GM20431 (cell line): ENCODE measurements around the gene TASOR2.

Experiments used
- in situ Hi-C: fragments of 300-500 bp; cut with MseI, MboI; formaldehyde crosslinking; loops from one replicate; pipeline ENCODE4 v1.15.0; 2020; ENCODE audit warnings: low sequenced_read_pairs; ENCODE audit not compliant: unreplicated experiment

Gene TASOR2

DNA sequence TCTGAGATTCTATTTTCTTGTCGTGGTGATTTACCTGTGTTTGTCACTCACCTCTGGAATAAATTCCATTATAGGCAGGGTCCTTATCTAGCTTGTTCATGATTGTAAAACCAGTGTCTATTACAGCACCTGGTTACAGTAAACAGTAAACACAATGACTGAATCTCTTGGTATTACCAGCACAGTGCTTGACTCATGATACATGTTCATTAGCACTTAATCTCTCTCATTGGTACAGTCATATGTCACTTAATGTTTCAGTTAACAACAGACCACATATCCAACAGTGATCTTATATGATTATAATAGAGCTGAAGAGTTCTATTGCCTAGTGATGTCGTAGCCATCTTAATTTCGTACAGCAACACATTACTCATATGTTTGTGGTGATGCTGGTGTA, 1.6 kb upstream of the TASOR2 start:
- in situ Hi-C loops = no loop called here

DNA sequence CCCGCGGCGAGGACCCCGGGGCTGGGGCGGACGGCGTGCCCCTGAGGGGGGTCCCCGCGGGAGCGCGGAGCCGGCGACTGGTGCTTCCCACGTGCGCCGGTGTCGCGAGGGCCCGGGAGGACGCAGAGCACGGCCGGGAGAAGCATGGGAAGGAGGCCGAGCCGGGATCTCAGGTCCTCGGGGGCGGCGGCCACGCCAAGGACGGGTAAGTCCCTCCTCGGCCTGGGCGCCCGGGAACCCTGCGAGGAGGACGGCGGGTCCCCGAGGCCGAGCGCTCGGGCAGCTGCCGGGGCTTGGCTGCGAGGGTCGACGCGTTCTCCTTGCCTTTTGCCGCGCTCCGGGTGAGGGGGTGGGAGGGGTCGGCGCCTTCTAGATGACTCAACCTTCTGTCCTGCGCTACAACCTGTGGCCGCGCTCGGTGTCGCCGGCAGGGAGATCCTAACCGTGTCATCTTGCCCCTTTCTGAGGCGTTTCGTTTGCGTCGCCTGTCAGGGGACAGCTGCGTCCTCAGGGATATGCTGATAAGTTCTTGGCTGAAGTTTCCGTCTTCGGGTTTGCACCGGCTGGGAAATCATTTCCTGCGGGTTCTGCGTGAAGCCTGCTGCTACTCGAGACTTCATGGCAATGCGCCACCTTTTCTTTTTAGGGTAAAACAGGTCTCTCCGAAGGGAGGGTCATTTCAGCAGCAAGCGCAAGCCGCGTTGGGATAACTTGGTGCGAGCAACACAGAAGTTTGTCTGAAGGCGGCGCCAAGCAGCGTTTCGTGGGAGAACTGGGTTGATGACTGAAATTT, 529 bp downstream of the TASOR2 start:
- in situ Hi-C loops = no loop called here

DNA sequence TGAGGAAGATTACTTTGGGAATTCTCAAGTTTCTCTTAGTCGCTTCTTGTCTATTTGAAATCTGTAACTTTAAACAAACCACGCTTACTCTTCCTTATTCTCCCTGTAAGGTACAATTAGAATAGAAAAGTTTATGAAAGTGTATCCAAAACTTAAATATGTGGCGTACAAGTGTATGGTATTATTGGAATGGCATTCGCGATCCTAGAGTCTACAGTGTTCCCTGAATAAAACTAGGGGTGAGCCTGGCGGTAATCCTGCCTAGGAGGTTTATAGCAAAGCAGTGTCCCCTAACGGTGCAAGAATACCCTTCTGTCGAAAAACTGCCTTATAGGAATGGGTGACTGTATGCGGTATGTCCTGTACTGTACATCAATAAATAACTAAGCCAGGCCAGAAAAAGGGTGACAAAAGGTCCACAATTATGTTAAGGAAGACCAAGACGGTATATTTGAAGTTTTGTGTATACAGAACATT, 1.2 kb downstream of the TASOR2 start:
- in situ Hi-C loops = no loop called here

DNA sequence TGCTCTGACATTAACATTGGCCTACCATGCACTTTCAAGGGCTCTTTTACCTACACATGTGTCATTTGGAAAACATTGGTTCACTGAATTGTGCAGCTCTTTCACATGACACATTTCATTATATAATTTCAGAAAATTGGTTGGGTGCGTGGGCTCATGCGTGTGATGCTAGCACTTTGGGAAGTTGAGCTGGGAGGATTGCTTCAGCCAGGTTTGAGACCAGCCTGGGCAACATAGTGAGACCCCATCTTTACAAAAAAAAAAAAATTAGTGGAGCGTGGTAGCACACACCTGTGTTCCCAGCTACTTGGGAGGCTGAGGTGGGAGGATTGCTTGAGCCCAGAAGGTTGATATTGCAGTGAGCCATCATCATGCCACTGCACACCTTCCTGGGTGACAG, 3.9 kb downstream of the TASOR2 start:
- in situ Hi-C loops = no loop called here

DNA sequence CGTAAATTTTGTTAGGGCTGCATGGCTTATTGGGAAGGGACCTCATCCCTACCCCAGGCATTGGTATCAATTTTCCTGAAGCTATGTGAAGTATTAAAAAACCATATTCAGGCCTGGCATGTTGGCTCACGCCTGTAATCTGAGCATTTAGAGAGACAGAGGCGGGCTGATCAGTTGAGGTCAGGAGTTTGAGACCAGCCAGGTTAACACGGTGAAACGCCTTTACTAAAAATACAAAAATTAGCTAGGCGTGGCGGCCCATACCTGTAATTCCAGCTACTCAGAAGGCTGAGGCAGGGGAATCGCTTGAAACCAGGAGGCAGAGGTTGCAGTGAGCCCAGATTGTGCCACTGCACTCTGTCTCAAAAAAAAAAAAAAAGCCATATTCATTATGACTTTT, 7.1 kb downstream of the TASOR2 start:
- in situ Hi-C loops = no loop called here

DNA sequence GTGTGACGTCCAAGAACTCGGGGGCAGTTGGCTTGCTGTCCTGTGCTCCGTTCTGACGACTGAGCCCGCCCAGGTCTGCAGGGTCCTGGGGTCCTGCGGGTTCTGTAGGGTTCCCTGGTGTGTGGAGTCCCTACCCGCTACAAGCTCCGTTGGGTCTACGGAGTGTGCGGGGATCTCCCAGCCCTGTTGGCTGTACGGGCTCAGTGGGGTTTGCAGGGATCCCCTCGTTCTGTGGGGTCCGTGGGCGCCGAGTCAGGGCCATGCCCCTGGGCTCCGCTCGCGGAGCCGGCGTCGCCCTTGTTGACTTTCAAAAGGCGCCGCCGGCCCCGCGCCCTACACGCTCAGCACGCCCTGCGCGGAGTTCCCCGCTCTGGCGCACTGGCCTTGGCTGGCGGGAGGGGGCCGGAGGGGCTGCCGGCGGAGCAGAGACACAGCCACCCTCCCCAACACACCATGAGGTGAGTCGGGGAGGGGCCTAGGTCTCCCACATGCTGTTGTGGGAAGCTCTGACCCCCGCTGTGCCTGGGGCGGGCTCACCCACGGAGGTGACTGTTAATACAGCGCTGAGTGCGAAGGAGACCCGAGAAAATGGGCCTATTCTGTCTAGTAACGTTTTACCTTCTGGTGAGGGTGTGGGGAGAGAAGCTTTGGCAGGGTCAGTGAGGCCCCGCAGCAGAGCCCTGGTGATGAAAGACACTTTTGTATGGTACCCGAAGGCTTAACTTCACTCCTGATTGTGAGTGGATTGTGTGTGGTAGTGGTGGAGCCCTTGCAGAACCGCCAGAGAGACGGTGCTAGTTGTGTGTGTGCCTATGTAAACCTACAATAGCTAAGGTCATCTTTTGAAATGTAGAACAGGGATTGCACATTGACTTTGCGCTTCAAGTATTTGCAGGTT, 8.1 kb downstream of the TASOR2 start:
- in situ Hi-C loops = no loop called here

DNA sequence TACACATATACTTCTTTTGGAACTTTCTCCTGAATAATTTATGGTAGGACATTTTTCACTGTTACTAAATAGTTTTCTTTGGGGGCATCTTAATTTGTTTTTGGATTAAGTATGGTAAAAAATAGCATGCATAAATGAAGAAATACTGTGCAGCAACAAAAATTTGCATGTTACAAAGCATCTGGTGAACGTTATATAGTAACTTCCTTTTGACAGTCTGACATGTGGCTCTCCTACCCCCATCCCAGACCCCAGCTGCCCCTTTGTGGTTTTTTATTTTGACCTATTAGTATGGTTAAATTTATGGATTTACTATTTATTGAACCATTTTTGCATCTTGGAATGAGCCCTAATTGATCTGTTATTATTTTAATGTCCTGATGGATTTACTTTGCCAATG, 9.9 kb downstream of the TASOR2 start:
- in situ Hi-C loops = no loop called here

DNA sequence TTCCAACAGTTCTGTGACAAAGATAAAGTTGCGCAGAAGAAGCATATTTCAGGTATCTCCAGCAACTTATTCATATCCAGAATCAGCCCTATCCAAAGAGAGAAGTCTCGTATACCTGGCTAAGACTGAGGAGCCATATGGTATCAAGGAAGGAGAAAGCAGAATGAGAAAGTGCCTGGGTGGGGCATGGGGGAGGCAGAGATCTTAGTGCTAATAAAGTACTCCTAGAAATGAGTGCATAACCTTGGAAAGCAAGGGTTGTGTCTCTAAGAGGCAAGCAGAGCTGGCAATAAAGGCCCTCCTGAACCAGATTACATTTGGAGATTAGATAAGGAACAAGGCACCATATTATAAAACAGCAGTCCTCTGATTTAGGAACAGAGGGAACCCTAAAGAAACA, 12.7 kb downstream of the TASOR2 start:
- in situ Hi-C loops = no loop called here

DNA sequence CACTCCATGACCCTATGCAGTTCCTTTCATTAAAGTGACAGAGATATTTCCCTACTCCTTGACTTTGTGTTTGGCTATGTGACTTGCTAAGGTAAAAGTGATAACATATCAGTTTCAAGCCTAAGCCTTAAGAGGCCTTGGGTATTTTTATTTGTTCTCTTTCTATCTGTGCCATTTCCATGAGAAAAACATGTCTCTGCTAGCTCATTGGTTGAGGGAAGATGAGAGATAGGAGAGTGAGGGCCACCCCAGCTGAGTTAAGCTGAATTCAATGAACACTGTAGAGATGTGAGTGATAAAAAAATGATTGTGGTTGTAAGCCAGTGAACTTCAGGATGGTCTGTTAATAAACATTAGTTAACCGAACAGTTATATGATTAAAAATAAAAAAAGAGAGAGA, 13.4 kb downstream of the TASOR2 start:
- in situ Hi-C loops = no loop called here

DNA sequence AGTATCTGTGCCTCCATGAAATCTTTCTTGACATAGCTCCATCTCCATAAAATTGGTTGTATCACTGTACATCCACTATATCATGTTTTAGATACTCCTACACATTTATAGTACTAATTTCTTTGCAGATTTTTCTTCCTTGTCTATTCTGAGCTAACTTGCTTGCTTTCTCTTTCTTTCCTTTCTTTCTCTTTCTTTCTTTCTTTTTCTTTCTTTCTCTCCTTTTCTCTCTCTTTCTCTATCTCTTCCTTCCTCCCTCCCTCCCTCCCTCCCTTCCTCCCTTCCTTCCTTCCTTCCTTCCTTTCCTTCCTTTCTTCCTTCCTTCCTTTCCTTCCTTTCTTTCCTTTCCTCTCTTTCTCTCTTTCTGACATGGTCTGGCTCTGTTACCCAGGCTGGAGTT, 23.7 kb downstream of the TASOR2 start:
- in situ Hi-C loops = no loop called here

DNA sequence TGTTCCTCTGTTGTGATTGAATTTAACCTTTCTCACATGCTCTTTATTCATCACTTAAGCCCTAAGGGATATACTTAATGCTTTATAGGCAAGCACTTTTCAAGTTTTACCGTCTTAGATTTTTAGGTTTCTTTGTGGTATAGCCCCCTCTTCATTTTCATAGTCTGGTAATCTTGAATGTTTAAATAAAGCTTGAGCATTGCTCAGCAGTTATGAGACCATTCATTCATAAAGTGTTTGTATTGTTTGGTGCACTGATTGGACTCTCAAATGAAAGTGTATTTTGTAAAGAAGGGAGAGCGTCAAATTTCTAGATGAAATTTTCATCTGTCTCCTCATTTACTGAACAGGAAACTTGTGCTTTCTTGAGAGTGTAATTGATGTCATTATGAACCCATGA, 25.2 kb downstream of the TASOR2 start:
- in situ Hi-C loops = no loop called here

DNA sequence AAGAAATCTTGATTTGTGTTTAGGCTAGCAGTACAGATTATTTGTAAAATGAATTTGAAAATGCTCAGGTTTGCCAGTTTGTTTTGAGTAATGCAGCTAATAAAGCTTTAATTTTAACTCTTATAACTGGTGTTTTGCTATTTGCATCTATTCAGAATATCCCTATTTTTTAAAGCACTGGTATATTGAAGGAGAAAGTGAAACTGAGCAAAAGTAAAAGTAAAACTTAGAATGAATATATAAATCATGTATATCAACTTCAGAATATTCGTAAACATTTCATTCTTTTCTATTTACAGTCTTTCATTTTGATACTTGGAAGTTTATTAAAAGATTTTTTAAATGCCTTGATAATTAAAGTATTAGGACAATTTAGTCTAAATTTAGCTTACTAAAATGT, 26.2 kb downstream of the TASOR2 start:
- in situ Hi-C loops = no loop called here

DNA sequence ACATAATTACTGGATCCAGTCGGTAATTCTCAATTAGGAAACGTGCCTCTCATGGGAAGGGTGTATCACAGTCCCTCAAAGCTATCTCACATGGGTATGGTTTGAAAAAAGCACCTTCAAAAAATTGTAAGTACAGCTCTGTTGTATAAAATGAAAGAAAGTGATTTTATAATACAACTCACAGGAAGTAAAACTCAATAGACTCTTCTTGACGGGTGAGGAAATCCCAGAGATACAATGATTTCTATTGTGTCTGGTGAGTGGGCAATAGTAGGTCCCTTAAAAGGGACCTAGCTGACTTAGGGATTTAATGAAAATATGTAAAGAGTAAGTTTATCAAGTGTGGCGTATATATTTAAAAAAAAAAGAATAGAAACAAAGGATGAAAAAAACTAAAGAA, 27.0 kb downstream of the TASOR2 start:
- in situ Hi-C loops = no loop called here

DNA sequence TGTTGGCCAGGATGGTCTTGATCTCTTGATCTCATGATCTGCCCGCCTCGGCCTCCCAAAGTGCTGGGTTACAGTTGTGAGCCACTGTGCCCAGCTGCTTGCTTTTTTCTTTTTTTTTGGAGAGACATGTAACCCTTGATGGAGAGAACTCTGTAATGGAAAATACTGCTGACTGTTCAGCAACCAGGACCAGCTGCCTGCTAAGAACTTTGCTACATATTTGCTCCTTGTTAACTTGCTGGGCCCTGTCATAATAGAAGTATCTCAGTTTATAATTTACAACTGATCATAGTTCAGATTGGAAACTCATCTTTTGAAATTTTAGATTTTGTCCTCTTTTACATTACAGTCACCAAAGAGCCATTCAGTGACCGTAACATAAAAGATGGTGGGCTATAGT, 34.9 kb downstream of the TASOR2 start:
- in situ Hi-C loops = no loop called here

DNA sequence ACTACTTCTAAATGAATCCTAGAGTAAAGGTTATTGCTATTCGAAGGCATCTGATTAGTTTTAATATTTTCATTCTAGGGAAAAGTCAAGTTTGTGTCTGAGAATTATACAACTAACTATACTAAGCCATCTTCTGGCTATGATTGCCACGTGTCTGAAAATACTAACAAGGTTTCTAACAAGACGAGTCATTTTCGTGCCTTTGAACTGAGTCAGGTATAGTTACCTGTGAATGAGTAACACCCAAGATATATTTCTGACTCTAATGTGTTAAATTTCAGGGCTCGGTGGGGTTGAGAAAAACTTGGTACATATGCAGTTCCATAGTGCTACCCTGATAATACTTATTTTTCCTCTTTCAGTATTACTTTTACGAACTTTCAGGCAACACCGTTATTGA, 35.5 kb downstream of the TASOR2 start:
- in situ Hi-C loops = no loop called here

DNA sequence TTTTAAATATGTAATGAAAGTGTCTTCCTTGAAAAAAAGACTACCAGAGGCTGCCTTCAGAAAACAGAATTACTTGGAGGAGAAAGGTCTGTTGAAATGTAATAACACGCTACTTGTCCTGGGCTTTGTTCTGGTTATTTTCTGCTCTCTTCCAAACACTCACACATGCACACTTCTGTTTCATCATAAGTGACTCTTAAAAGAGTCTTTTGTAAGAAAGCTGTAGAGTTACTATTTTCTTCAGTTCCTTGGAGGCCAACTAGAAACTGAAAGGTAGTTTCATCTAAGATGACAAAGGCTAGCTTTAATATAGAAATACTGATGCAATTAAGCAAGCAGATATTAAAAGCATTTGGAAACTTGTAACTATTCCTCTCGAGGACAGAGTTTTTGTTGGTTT, 39.1 kb downstream of the TASOR2 start:
- in situ Hi-C loops = no loop called here

DNA sequence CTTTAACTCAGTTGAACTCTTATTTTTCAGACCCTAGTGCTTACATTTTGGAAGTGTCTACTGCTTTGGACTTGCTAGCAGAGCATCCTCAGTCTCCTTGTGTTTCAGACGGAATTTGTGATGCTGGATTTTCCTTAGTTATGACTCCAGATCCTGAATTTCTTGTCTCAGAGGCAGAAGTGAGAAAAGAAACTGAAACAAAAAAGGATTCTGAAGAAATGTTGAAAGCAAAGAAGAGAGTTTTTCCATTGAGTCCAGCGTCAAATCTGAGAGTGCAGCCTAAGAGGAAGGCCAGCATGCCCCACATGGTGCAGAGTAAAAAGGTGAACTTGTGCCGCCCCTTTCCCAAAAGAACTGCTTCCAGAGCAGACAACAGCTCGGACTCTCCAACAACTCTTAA, 46.1 kb downstream of the TASOR2 start:
- in situ Hi-C loops = no loop called here

DNA sequence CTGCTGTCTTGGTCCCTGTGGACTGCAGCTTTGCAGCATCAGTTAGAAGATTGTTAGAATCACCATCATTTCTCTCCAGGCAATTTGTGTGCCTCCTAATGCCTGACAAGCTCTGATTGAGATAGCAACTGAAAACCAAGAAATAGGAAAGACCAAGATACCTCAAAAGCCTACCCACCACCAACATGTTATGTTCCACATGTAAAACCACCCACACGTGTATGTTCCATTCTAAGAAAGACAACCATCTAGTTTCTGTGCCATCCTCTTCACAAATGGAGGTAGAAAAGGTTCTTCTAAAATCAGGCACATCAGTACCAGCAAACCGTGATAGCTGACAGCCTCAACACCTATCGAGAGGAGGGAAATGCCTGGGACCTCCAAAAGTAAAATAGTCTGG, 46.9 kb downstream of the TASOR2 start:
- in situ Hi-C loops = no loop called here

DNA sequence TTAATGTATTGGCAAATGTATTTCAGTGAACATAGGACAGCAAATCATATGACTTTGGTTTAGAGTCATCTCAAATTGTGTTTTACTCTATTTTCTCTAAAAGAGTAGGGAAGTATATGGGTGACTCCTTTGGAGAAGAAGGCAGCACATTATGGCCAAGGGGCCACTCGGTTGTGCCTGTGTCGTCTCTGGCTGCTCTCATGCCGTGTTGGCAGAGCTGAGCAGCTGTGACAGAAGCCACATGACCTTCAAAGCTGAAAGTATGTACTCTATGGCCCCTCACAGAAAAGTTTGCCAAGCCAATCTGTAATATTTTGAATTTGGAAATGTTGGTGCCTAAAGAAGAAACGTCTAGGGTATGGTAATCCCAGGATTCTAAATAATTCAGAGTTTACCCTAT, 47.5 kb downstream of the TASOR2 start:
- in situ Hi-C loops = no loop called here
